ENCODE results near the gene OR10P1.

DNA sequence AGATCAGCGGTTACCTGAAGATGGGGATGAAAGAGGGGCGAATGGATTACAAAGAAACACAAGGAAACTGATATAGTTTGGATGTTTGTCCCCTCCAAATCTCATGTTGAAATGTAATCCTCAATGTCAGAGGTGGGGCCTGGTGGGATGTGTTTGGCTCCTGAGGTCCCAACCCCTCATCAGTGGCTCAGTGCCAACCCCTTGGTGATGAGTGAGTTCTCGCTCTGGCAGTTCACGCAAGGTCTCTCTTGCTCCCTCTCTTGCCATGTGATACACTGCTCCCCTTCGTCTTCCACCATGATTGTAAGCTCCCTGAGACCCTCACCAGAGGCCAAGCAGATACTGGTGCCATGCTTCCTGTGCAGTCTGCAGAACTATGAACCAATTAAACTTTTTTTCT, 43.0 kb downstream of the OR10P1 start:
- TF ChIP-seq, protein P1, sequence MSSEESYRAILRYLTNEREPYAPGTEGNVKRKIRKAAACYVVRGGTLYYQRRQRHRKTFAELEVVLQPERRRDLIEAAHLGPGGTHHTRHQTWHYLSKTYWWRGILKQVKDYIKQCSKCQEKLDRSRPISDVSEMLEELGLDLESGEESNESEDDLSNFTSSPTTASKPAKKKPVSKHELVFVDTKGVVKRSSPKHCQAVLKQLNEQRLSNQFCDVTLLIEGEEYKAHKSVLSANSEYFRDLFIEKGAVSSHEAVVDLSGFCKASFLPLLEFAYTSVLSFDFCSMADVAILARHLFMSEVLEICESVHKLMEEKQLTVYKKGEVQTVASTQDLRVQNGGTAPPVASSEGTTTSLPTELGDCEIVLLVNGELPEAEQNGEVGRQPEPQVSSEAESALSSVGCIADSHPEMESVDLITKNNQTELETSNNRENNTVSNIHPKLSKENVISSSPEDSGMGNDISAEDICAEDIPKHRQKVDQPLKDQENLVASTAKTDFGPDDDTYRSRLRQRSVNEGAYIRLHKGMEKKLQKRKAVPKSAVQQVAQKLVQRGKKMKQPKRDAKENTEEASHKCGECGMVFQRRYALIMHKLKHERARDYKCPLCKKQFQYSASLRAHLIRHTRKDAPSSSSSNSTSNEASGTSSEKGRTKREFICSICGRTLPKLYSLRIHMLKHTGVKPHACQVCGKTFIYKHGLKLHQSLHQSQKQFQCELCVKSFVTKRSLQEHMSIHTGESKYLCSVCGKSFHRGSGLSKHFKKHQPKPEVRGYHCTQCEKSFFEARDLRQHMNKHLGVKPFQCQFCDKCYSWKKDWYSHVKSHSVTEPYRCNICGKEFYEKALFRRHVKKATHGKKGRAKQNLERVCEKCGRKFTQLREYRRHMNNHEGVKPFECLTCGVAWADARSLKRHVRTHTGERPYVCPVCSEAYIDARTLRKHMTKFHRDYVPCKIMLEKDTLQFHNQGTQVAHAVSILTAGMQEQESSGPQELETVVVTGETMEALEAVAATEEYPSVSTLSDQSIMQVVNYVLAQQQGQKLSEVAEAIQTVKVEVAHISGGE (CRISPR knock-in tag; IDR thresholded peaks at IDR 0.05) = no peak
- TF ChIP-seq, protein P2, sequence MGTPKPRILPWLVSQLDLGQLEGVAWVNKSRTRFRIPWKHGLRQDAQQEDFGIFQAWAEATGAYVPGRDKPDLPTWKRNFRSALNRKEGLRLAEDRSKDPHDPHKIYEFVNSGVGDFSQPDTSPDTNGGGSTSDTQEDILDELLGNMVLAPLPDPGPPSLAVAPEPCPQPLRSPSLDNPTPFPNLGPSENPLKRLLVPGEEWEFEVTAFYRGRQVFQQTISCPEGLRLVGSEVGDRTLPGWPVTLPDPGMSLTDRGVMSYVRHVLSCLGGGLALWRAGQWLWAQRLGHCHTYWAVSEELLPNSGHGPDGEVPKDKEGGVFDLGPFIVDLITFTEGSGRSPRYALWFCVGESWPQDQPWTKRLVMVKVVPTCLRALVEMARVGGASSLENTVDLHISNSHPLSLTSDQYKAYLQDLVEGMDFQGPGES (IDR thresholded peaks at IDR 0.05) = no peak
- TF ChIP-seq, protein P3, sequence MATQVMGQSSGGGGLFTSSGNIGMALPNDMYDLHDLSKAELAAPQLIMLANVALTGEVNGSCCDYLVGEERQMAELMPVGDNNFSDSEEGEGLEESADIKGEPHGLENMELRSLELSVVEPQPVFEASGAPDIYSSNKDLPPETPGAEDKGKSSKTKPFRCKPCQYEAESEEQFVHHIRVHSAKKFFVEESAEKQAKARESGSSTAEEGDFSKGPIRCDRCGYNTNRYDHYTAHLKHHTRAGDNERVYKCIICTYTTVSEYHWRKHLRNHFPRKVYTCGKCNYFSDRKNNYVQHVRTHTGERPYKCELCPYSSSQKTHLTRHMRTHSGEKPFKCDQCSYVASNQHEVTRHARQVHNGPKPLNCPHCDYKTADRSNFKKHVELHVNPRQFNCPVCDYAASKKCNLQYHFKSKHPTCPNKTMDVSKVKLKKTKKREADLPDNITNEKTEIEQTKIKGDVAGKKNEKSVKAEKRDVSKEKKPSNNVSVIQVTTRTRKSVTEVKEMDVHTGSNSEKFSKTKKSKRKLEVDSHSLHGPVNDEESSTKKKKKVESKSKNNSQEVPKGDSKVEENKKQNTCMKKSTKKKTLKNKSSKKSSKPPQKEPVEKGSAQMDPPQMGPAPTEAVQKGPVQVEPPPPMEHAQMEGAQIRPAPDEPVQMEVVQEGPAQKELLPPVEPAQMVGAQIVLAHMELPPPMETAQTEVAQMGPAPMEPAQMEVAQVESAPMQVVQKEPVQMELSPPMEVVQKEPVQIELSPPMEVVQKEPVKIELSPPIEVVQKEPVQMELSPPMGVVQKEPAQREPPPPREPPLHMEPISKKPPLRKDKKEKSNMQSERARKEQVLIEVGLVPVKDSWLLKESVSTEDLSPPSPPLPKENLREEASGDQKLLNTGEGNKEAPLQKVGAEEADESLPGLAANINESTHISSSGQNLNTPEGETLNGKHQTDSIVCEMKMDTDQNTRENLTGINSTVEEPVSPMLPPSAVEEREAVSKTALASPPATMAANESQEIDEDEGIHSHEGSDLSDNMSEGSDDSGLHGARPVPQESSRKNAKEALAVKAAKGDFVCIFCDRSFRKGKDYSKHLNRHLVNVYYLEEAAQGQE (IDR thresholded peaks at IDR 0.05; ENCODE audit: low read depth, low read length) = no peak
- TF ChIP-seq CREB1 (IDR thresholded peaks at IDR 0.05; ENCODE audit: low read depth) (no peak), TCF12 (IDR thresholded peaks at IDR 0.05; ENCODE audit: low read depth, low read length) (no peak), CEBPB (IDR thresholded peaks at IDR 0.05; ENCODE audit: borderline replicate concordance in 1 of 2, low read depth in 2 of 2, low read length in 2 of 2) (no peak), GABPA (IDR thresholded peaks at IDR 0.05; ENCODE audit: low read depth) (no peak), NBN (IDR thresholded peaks at IDR 0.05) (no peak)
- TF ChIP-seq, protein P4, sequence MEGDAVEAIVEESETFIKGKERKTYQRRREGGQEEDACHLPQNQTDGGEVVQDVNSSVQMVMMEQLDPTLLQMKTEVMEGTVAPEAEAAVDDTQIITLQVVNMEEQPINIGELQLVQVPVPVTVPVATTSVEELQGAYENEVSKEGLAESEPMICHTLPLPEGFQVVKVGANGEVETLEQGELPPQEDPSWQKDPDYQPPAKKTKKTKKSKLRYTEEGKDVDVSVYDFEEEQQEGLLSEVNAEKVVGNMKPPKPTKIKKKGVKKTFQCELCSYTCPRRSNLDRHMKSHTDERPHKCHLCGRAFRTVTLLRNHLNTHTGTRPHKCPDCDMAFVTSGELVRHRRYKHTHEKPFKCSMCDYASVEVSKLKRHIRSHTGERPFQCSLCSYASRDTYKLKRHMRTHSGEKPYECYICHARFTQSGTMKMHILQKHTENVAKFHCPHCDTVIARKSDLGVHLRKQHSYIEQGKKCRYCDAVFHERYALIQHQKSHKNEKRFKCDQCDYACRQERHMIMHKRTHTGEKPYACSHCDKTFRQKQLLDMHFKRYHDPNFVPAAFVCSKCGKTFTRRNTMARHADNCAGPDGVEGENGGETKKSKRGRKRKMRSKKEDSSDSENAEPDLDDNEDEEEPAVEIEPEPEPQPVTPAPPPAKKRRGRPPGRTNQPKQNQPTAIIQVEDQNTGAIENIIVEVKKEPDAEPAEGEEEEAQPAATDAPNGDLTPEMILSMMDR (IDR thresholded peaks at IDR 0.05 in 2 of 3, conservative IDR thresholded peaks at IDR 0.05 in 1 of 3; ENCODE audit: control insufficient read depth in 2 of 3, extremely low read depth in 1 of 3, insufficient read depth in 1 of 3, low read depth in 3 of 3, low read length in 3 of 3) = no peak

All from GM12878 (cell line).